A673 (cell line): ENCODE data around the gene SMCHD1. TPM values are rescaled to one million over a fixed set of nuclear protein-coding genes. Genes with fewer than 3 reads are reported as not detected.

Experiments used
- BruUV-seq: library from RNA; stranded (reverse); fragments of 400-500 nt; replicated peaks from 2 replicates; lab custom pipeline; 2021; lab: Mats Ljungman, UMichigan
- CTCF ChIA-PET: fragments of 300-600 bp; sonication (Branson Sonifier 250); formaldehyde crosslinking; loops from one replicate; lab custom pipeline; 2022; ENCODE audit warnings: antibody characterized with exemption; lab: Charles Lee
- POLR2A ChIA-PET: fragments of 300-600 bp; sonication (Branson Sonifier 250); formaldehyde crosslinking; loops from one replicate; lab custom pipeline; 2022; ENCODE audit warnings: antibody characterized with exemption; ENCODE audit not compliant: low non-redundant PET; lab: Charles Lee
- DNase-seq: peaks from one replicate; pipeline ENCODE4 v3.0.0-alpha.2; 2015; ENCODE audit warnings: low spot score
- H3K27ac ChIP-seq: fragments of 200-600 bp; sonication (generic); 2 replicates; pipeline ENCODE4 v1.5.1; 2016; ENCODE audit warnings: mixed run types, low read depth, mild to moderate bottlenecking, mixed read lengths, antibody characterized with exemption, low read length; ENCODE audit not compliant: poor library complexity, severe bottlenecking
- H3K27me3 ChIP-seq: fragments of 200-600 bp; sonication (generic); replicated peaks from 2 replicates; pipeline ENCODE4 v1.6.1; 2017; ENCODE audit warnings: mixed run types, low read depth, mild to moderate bottlenecking, mixed read lengths, antibody characterized with exemption, low read length; ENCODE audit not compliant: insufficient read depth, poor library complexity
- H3K36me3 ChIP-seq: fragments of 200-600 bp; sonication (generic); 2 replicates; pipeline ENCODE4 v1.6.1; 2016; ENCODE audit warnings: mixed run types, mild to moderate bottlenecking, mixed read lengths, antibody characterized with exemption, low read length; ENCODE audit not compliant: insufficient read depth, poor library complexity, severe bottlenecking
- H3K4me1 ChIP-seq: fragments of 200-600 bp; sonication (generic); 2 replicates; pipeline ENCODE4 v1.6.1; 2017; ENCODE audit warnings: mixed run types, mild to moderate bottlenecking, mixed read lengths, antibody characterized with exemption, low read length; ENCODE audit not compliant: insufficient read depth, poor library complexity, severe bottlenecking
- H3K4me3 ChIP-seq: fragments of 200-600 bp; sonication (generic); 2 replicates; pipeline ENCODE4 v1.5.1; 2016; ENCODE audit warnings: low read depth, mixed run types, mild to moderate bottlenecking, mixed read lengths, low read length; ENCODE audit not compliant: poor library complexity, severe bottlenecking
- H3K9me3 ChIP-seq: fragments of 200-600 bp; sonication (generic); 2 replicates; pipeline ENCODE4 v1.6.1; 2016; ENCODE audit warnings: mixed run types, low read depth, mild to moderate bottlenecking, mixed read lengths, antibody characterized with exemption, low read length; ENCODE audit not compliant: poor library complexity, severe bottlenecking
- CTCF ChIP-seq: fragments of 300-800, 200-600 bp; sonication (generic); conservative IDR thresholded peaks from 2 replicates; pipeline ENCODE4 v1.5.1; 2017; ENCODE audit warnings: low read depth, mild to moderate bottlenecking, antibody characterized with exemption, low read length, moderate library complexity, mixed read lengths
- EZH2 ChIP-seq: fragments of 200-600 bp; sonication (generic); IDR thresholded peaks from 2 replicates; pipeline ENCODE4 v1.6.1; 2017; ENCODE audit warnings: borderline replicate concordance, low read depth, mild to moderate bottlenecking, mixed read lengths, antibody characterized with exemption, low read length; ENCODE audit not compliant: poor library complexity, severe bottlenecking
- intact Hi-C: fragments of 100-400 bp; cut with micrococcal nuclease; formaldehyde crosslinking; loops from one replicate; pipeline ENCODE4 v1.10.0; 2022; ENCODE audit not compliant: unreplicated experiment
- total RNA-seq: library from RNA; stranded (reverse); gene quantifications from 2 replicates; pipeline ENCODE4 v1.2.3, GENCODE V29; 2021

The SMCHD1 gene
- total RNA-seq, 1 experiment from 2014 or later: 80.9 TPM

GRCh38 chr18:2853173-2853925 is 197.8 kb downstream of the SMCHD1 start:
- Histone ChIP-seq H3K27ac (no peak overlapping the region), H3K4me3 (no peak overlapping the region), H3K9me3 (no peaks in the 10 kb centered on the region), H3K27me3 (peaks cover 7% of the 10 kb centered on the region), H3K36me3 (no peaks in the 10 kb centered on the region), H3K4me1 (peaks cover 10% of the 10 kb centered on the region)
- TF ChIP-seq CTCF: no peak
- no peak for TF ChIP-seq EZH2
- CTCF ChIA-PET: no interaction called here
- no TSS peak for BruUV-seq
- intact Hi-C loops: no loop called here
- POLR2A ChIA-PET: no interaction called here
- no peak for DNase-seq

- no peak for DNase-seq
- CTCF ChIA-PET: no interaction called here
- BruUV-seq: no TSS peak
- H3K36me3 ChIP-seq: no peaks in the 10 kb centered on the region
- no peak for TF ChIP-seq CTCF
- TF ChIP-seq EZH2: no peak
- H3K4me1 ChIP-seq: peaks cover 10% of the 10 kb centered on the region
- intact Hi-C loops: no loop called here
- no peaks in the 10 kb centered on the region for H3K9me3 ChIP-seq
- no peak overlapping the region for H3K4me3 ChIP-seq
- H3K27me3 ChIP-seq: no peaks in the 10 kb centered on the region
- POLR2A ChIA-PET: no interaction called here
- H3K27ac ChIP-seq: no peak overlapping the region
Observed at GRCh38 chr18:2853926-2854664, 198.6 kb downstream of the SMCHD1 start.

Other genes with a start within 250 kb of the SMCHD1 start
- 20.1 and 26.4 TPM in 2 replicates for gene METTL4, start 84.2 kb upstream of the SMCHD1 start, total RNA-seq
- gene NDC80, start 84.2 kb upstream of the SMCHD1 start, total RNA-seq: 72.6 and 73.5 TPM in 2 replicates
- gene EMILIN2, start 191.3 kb downstream of the SMCHD1 start, total RNA-seq: 22.9 and 23.4 TPM in 2 replicates